H1 (cell line): ENCODE measurements around the gene ARHGAP28.

Source experiments
- EZH2 ChIP-seq: fragments of 200-600 bp; sonication (generic); IDR thresholded peaks from 2 replicates; pipeline ENCODE4 v1.7.1; 2012; ENCODE audit warnings: low read depth, mild to moderate bottlenecking, moderate library complexity, low read length, inconsistent platforms; ENCODE audit not compliant: severe bottlenecking
- KDM1A ChIP-seq: fragments of 200-600, 300-600 bp; sonication (generic); IDR thresholded peaks from 2 replicates; pipeline ENCODE4 v1.7.1; 2016; ENCODE audit warnings: mild to moderate bottlenecking, low read length, borderline replicate concordance
- RFX5 ChIP-seq: IDR thresholded peaks from 2 replicates; pipeline ENCODE4 v1.6.1; 2011; ENCODE audit warnings: low read depth, low read length, improper control_type of control experiment, borderline replicate concordance
- USF2 ChIP-seq: IDR thresholded peaks from 2 replicates; pipeline ENCODE4 v1.6.1; 2011; ENCODE audit warnings: low read length, improper control_type of control experiment

DNA sequence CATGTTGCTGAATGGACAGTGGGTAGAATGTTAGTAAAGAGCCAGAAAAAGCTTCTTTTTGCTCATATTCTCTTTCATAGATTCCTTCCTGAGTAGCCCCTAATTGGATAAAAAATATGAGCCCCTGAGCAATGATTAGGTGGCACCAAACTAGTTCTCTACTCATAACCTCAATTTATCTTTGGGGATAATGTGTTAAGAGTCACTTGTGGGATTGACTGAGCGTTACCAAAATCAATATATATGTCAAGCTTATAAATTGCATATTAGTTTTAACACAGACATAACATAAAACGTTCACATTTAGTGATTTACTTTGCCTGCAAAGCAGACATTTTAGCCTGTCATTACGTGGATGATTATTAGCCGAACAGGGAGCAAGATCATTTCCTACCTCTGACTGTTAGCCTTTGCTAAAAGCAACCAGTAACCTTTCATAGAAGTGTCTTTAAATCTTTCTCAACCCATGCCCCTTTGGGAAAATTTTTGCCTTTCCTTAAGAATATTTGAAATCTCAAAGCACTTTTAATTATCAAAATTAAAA, 85.4 kb downstream of the ARHGAP28 start:
- TF ChIP-seq USF2 (no peak), KDM1A (no peak), RFX5 (no peak), EZH2 (no peak)
